B cell (primary cell): ENCODE results near the gene BRF1. TPM values are rescaled to one million over a fixed set of nuclear protein-coding genes. Genes with fewer than 3 reads are reported as not detected.

Experiments
- ATAC-seq: fragments of 200-7000 bp; cut with Tn5 transposase; one replicate; pipeline ENCODE4 v1.10.0; 2021; ENCODE audit warnings: low read depth, mild to moderate bottlenecking, moderate number of reproducible peaks, moderate library complexity
- CTCF ChIA-PET: fragments of 350-600 bp; sonication (Branson Sonifier 250); formaldehyde crosslinking; loops from one replicate; lab custom pipeline; 2021; ENCODE audit warnings: antibody characterized with exemption, inconsistent platforms; lab: Charles Lee
- POLR2A ChIA-PET: fragments of 350-600 bp; sonication (Branson Sonifier 250); formaldehyde crosslinking; loops from one replicate; lab custom pipeline; 2021; ENCODE audit warnings: antibody characterized with exemption; lab: Charles Lee
- DNase-seq: peaks from one replicate; pipeline ENCODE4 v3.0.0; 2013
- H2AFZ ChIP-seq: 2 replicates; pipeline ENCODE4 v1.6.1; 2012; ENCODE audit warnings: mild to moderate bottlenecking, low read depth, low read length; ENCODE audit not compliant: insufficient read depth, poor library complexity, severe bottlenecking
- H3K27ac ChIP-seq, 2 donors: 1 replicate in 1 of 2; 2 replicates in 1 of 2; pipeline ENCODE4 v1.5.1; 2012 to 2013; ENCODE audit warnings: low read length in 2 of 2, mild to moderate bottlenecking in 2 of 2, moderate library complexity in 1 of 2
- H3K27me3 ChIP-seq, 4 experiments: fragments of 200-600 bp in 1 of 4; sonication (generic) in 1 of 4; replicated peaks in 1 of 4; 1 replicate in 2 of 4; 2 replicates in 2 of 4; pipeline versions ENCODE4 v1.6.1 to v1.7.0; 2013 to 2016; ENCODE audit warnings: low read length in 3 of 4, mild to moderate bottlenecking in 2 of 4, mixed read lengths in 1 of 4, moderate library complexity in 1 of 4; ENCODE audit not compliant: insufficient read depth in 4 of 4, control insufficient read depth in 3 of 4; ENCODE audit errors: control extremely low read depth in 1 of 4
- H3K36me3 ChIP-seq, 2 experiments: replicated peaks in 1 of 2; 1 replicate in 1 of 2; 2 replicates in 1 of 2; pipeline versions ENCODE4 v1.6.1 to v1.7.1; 2013; ENCODE audit warnings: low read length in 1 of 2; ENCODE audit not compliant: insufficient read depth in 2 of 2, control insufficient read depth in 1 of 2; ENCODE audit errors: control extremely low read depth in 1 of 2, extremely low read depth in 1 of 2
- H3K4me1 ChIP-seq, 2 donors: fragments of 200-600 bp in 1 of 2; sonication (generic) in 1 of 2; 1 replicate in 1 of 2; 2 replicates in 1 of 2; pipeline versions ENCODE4 v1.5.1 to v1.6.1; 2013 to 2017; ENCODE audit warnings: low read length in 2 of 2; ENCODE audit not compliant: control insufficient read depth in 2 of 2, insufficient read depth in 2 of 2
- H3K4me2 ChIP-seq: replicated peaks from 2 replicates; pipeline ENCODE3; 2012; ENCODE audit warnings: mild to moderate bottlenecking, low read depth, low read length; ENCODE audit not compliant: poor library complexity, severe bottlenecking
- H3K4me3 ChIP-seq, 5 experiments: fragments of 200-600 bp in 1 of 5; sonication (generic) in 1 of 5; 1 replicate in 3 of 5; 2 replicates in 2 of 5; pipeline versions ENCODE4 v1.5.1 to v1.7.0; 2011 to 2016; ENCODE audit warnings: low read length in 4 of 5, mild to moderate bottlenecking in 4 of 5, low read depth in 2 of 5, control low read depth in 1 of 5, moderate library complexity in 1 of 5; ENCODE audit not compliant: insufficient read depth in 1 of 5; ENCODE audit errors: control extremely low read depth in 1 of 5, extremely low read depth in 1 of 5
- H3K79me2 ChIP-seq: fragments of 200-600 bp; sonication (generic); one replicate; pipeline ENCODE4 v1.6.0; 2016; ENCODE audit warnings: low read length; ENCODE audit not compliant: control insufficient read depth, insufficient read depth
- H3K9ac ChIP-seq: fragments of 200-600 bp; sonication (generic); 2 replicates; pipeline ENCODE4 v1.6.1; 2017; ENCODE audit warnings: mild to moderate bottlenecking, low read length, moderate library complexity
- H3K9me3 ChIP-seq, 3 donors: one replicate each; pipeline versions ENCODE4 v1.6.1 to v1.7.1; 2013; ENCODE audit warnings: low read length in 2 of 3; ENCODE audit not compliant: control insufficient read depth in 2 of 3, insufficient read depth in 1 of 3; ENCODE audit errors: control extremely low read depth in 1 of 3
- H4K20me1 ChIP-seq: 2 replicates; pipeline ENCODE4 v1.6.0; 2012; ENCODE audit warnings: mild to moderate bottlenecking, low read length; ENCODE audit not compliant: insufficient read depth, control insufficient read depth, poor library complexity, severe bottlenecking
- H3K27ac Mint-ChIP-seq: one replicate; pipeline ENCODE4 v1.8.0; 2021; ENCODE audit warnings: mixed read lengths
- H3K27me3 Mint-ChIP-seq: one replicate; pipeline ENCODE4 v1.8.0; 2021; ENCODE audit warnings: mixed read lengths
- H3K4me1 Mint-ChIP-seq: one replicate; pipeline ENCODE4 v1.8.0; 2021; ENCODE audit warnings: mixed read lengths
- H3K4me3 Mint-ChIP-seq: one replicate; pipeline ENCODE4 v1.8.0; 2021; ENCODE audit warnings: mixed read lengths
- H3K9me3 Mint-ChIP-seq: one replicate; pipeline ENCODE4 v1.8.0; 2022; ENCODE audit warnings: mixed read lengths; ENCODE audit not compliant: insufficient read depth
- EZH2 ChIP-seq: IDR thresholded peaks from 2 replicates; pipeline ENCODE4 v1.6.1; 2012; ENCODE audit warnings: borderline replicate concordance, low read depth, mild to moderate bottlenecking, moderate library complexity, low read length; ENCODE audit not compliant: insufficient read depth, poor library complexity, severe bottlenecking
- WGBS: methylation state at CpG from one replicate; pipeline ENCODE4 v1.1.5; 2013; ENCODE audit warnings: missing lambda C conversion rate; ENCODE audit not compliant: insufficient coverage; 5-methylcytosine and 5-hydroxymethylcytosine counted together
- intact Hi-C: fragments of 100-400 bp; cut with micrococcal nuclease; formaldehyde crosslinking; loops from one replicate; pipeline ENCODE4 v1.10.0; 2022
- polyA plus RNA-seq: library from polyadenylated mRNA; depleted of rRNA; stranded (reverse); fragments of >200 nt; gene quantifications from 2 replicates; pipeline ENCODE4 v1.2.3, GENCODE V29; 2012
- total RNA-seq, 2 donors: library from RNA; stranded (reverse); fragments of 120-200 nt in 1 of 2; gene quantifications; 1 replicate in 1 of 2; 2 replicates in 1 of 2; pipeline versions ENCODE4 v1.2.3 to v1.2.4, GENCODE V29; 2013 to 2022
- TF ChIP-seq, protein P1 (sequence below): fragments of 200-600 bp; IDR thresholded peaks from one replicate; pipeline ENCODE4 v1.8.0; 2022; ENCODE audit warnings: antibody characterized with exemption, mild to moderate bottlenecking

The BRF1 gene
- total and polyA plus RNA-seq, 2 donors (not counting 1 experiment from before 2014, with no cell fraction given) = 24.5 to 55.8 TPM

DNA sequence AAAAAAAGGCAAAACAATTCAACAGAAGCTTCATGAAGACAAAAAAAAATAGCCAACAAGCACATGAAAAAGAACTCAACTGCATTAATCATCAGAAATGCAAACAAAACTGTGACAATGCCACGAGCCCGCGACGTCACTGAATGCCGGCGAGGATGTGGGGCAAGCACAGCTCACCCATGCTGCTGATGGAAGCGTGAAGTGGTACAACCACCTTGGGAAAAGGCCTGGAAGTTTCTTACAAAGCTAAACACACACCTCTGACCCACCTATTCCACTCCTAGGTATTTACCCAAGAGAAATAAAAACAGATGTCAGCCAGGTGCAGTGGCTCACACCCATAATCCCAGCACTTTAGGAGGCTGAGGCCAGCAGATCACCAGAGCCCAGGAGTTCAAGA is 42.0 kb downstream of the BRF1 start:
- no peak overlapping the region for H3K4me3 ChIP-seq
- no peak for ATAC-seq
- no peak overlapping the region for H3K27ac Mint-ChIP-seq
- peaks cover 42% of the 10 kb centered on the region for H3K79me2 ChIP-seq
- peaks cover 0 to 2% of the 10 kb centered on the region in 2 experiments for H3K36me3 ChIP-seq
- TF ChIP-seq EZH2 = no peak
- TF ChIP-seq, protein P1, sequence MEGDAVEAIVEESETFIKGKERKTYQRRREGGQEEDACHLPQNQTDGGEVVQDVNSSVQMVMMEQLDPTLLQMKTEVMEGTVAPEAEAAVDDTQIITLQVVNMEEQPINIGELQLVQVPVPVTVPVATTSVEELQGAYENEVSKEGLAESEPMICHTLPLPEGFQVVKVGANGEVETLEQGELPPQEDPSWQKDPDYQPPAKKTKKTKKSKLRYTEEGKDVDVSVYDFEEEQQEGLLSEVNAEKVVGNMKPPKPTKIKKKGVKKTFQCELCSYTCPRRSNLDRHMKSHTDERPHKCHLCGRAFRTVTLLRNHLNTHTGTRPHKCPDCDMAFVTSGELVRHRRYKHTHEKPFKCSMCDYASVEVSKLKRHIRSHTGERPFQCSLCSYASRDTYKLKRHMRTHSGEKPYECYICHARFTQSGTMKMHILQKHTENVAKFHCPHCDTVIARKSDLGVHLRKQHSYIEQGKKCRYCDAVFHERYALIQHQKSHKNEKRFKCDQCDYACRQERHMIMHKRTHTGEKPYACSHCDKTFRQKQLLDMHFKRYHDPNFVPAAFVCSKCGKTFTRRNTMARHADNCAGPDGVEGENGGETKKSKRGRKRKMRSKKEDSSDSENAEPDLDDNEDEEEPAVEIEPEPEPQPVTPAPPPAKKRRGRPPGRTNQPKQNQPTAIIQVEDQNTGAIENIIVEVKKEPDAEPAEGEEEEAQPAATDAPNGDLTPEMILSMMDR = no peak
- CTCF ChIA-PET = no interaction called here
- no peak overlapping the region for H3K4me3 Mint-ChIP-seq
- no peaks in the 10 kb centered on the region for H3K27me3 Mint-ChIP-seq
- H3K4me1 Mint-ChIP-seq = peaks cover 18% of the 10 kb centered on the region
- intact Hi-C loops = no loop called here
- H3K27me3 ChIP-seq = no peaks in the 10 kb centered on the region
- no peak overlapping the region for H3K9ac ChIP-seq
- no peak overlapping the region for H3K4me2 ChIP-seq
- 88% methylated on average over 5 of the region's 7 CpGs for WGBS
- no peak overlapping the region for H2AFZ ChIP-seq
- H3K9me3 Mint-ChIP-seq = no peaks in the 10 kb centered on the region
- no peaks in the 10 kb centered on the region for H3K9me3 ChIP-seq
- peaks cover 17% of the 10 kb centered on the region for H4K20me1 ChIP-seq
- DNase-seq = no peak
- no peak overlapping the region for H3K27ac ChIP-seq
- POLR2A ChIA-PET = no interaction called here
- H3K4me1 ChIP-seq = peaks cover 5 to 21% of the 10 kb centered on the region in 2 donors

DNA sequence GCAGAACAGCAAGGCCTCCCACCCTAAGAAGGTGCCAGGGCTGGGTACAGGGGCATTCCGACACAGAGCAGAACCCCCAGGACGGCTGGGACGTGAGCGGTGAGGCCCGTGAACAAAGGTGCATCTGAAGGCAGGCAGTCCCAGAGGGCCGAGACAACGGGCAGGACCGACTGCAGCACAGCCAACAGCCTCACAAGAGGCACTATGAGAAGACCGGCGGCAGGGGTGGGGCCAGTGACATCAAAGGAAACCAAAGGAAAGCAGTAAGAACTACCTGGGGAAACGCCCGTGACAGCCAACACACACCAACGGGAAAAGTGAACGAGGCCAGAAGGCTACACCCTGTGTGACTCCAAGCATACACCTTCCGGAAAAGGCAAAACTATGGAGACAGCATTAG is 43.3 kb downstream of the BRF1 start:
- TF ChIP-seq, protein P1 = no peak
- TF ChIP-seq EZH2 = no peak
- no peaks in the 10 kb centered on the region for H3K27me3 Mint-ChIP-seq
- CTCF ChIA-PET = no interaction called here
- H3K4me2 ChIP-seq = no peak overlapping the region
- no peak overlapping the region for H3K4me3 ChIP-seq
- H4K20me1 ChIP-seq = peaks cover 17% of the 10 kb centered on the region
- no peak overlapping the region for H2AFZ ChIP-seq
- H3K4me1 Mint-ChIP-seq = peaks cover 12% of the 10 kb centered on the region
- ATAC-seq (no peak), DNase-seq (no peak)
- H3K27ac ChIP-seq = no peak overlapping the region
- POLR2A ChIA-PET = no interaction called here
- peaks cover 0 to 2% of the 10 kb centered on the region in 2 experiments for H3K36me3 ChIP-seq
- no peaks in the 10 kb centered on the region for H3K9me3 Mint-ChIP-seq
- H3K27ac Mint-ChIP-seq = no peak overlapping the region
- H3K9ac ChIP-seq = no peak overlapping the region
- H3K4me3 Mint-ChIP-seq = no peak overlapping the region
- peaks cover 5 to 13% of the 10 kb centered on the region in 2 donors for H3K4me1 ChIP-seq
- intact Hi-C loops = no loop called here
- H3K79me2 ChIP-seq = peaks cover 38% of the 10 kb centered on the region
- H3K27me3 ChIP-seq = no peaks in the 10 kb centered on the region
- H3K9me3 ChIP-seq = no peaks in the 10 kb centered on the region
- 71% methylated on average over 13 of the region's 15 CpGs for WGBS
